ENCODE measurements around the gene CDH4. TPM values are rescaled to one million over a fixed set of nuclear protein-coding genes. Genes with fewer than 3 reads are reported as not detected.

CDH4 gene
- total and polyA plus RNA-seq, 2 of the 8 experiments (the other 6 are each of a cell fraction or from before 2014, with no cell fraction given): 4.3 to 7.9 TPM

- Histone ChIP-seq H2AFZ (ENCODE audit: low read length) (no peak overlapping the region), H4K91ac (replicated peaks; ENCODE audit: insufficient read length, low read length) (no peak overlapping the region), H3K18ac (ENCODE audit: extremely low read depth, low read length) (no peak overlapping the region), H3K23me2 (ENCODE audit: low read depth, low read length) (peaks cover 8% of the 10 kb centered on the region; the same call in 1 of the 2 replicates), H3K79me2 (ENCODE audit: control insufficient read depth in 1 of 2, insufficient read depth in 2 of 2, low read length in 2 of 2) (no peaks in the 10 kb centered on the region), H2BK120ac (replicated peaks; ENCODE audit: low read depth, low read length) (no peak overlapping the region), H4K8ac (ENCODE audit: extremely low read depth, insufficient read depth, low read length) (no peak overlapping the region), H3K36me3 (ENCODE audit: control insufficient read depth in 2 of 4, insufficient read depth in 4 of 4, low read length in 3 of 4) (no peaks in the 10 kb centered on the region), H3K14ac (ENCODE audit: insufficient read length) (no peak overlapping the region), H3K79me1 (ENCODE audit: low read depth, low read length) (no peaks in the 10 kb centered on the region; the same call in 1 of the 2 replicates), H2AK5ac (ENCODE audit: low read depth, low read length) (no peak overlapping the region), H4K20me1 (replicated peaks in 1 of 2; ENCODE audit: control insufficient read depth in 1 of 2, insufficient read depth in 2 of 2, low read length in 2 of 2) (peaks cover 3 to 6% of the 10 kb centered on the region in 2 experiments), H3K9me3 (ENCODE audit: insufficient read depth in 2 of 2, low read depth in 1 of 2, low read length in 1 of 2) (no peaks in the 10 kb centered on the region), H3K23ac (ENCODE audit: insufficient read length) (no peak overlapping the region), H3K4me3 (ENCODE audit: extremely low read depth in 1 of 4, insufficient read depth in 2 of 4, low read depth in 3 of 4, low read length in 4 of 4) (no peak overlapping the region), H3K27me3 (replicated peaks in 1 of 4; ENCODE audit: control insufficient read depth in 3 of 4, extremely low read depth in 1 of 4, insufficient read depth in 3 of 4, low read length in 3 of 4) (peaks cover 0 to 4% (median 0%) of the 10 kb centered on the region in 4 experiments; a peak in 2 of 7 replicates), H2BK20ac (ENCODE audit: low read length) (no peak overlapping the region), H2BK12ac (ENCODE audit: low read depth, low read length) (no peak overlapping the region), H3K4ac (replicated peaks; ENCODE audit: insufficient read length, low read depth, low read length) (no peak overlapping the region), H3K56ac (replicated peaks; ENCODE audit: insufficient read length, low read depth, low read length) (no peak overlapping the region), H3K9ac (replicated peaks in 1 of 4; ENCODE audit: extremely low read depth in 1 of 4, low read depth in 3 of 4, low read length in 3 of 4) (no peak overlapping the region), H3K27ac (ENCODE audit: low read depth, low read length) (no peak overlapping the region), H3K4me1 (replicated peaks in 1 of 4; ENCODE audit: control insufficient read depth in 3 of 4, insufficient read depth in 4 of 4, low read length in 3 of 4) (no peaks in the 10 kb centered on the region), H2BK5ac (ENCODE audit: low read depth, low read length) (no peak overlapping the region; the same call in 1 of the 2 replicates), H2BK15ac (ENCODE audit: low read length) (no peak overlapping the region), H3K4me2 (ENCODE audit: insufficient read depth in 1 of 2, low read depth in 2 of 2, low read length in 2 of 2) (no peak overlapping the region), H4K5ac (ENCODE audit: insufficient read length, low read depth, low read length) (no peak overlapping the region)
- POLR2A ChIA-PET (ENCODE audit: partially characterized antibody): no interaction called here
- FAIRE-seq (no peak), DNase-seq (ENCODE audit: low read depth in 1 of 2, low spot score in 2 of 2) (no peak)
- TF ChIP-seq TBP (IDR thresholded peaks at IDR 0.05; ENCODE audit: low read depth, low read length) (no peak), RAD21 (IDR thresholded peaks at IDR 0.05 in 1 of 2, conservative IDR thresholded peaks at IDR 0.05 in 1 of 2; ENCODE audit: low read depth in 2 of 2, low read length in 2 of 2) (no peak), SP4 (IDR thresholded peaks at IDR 0.05; ENCODE audit: low read length) (no peak), RFX5 (IDR thresholded peaks at IDR 0.05; ENCODE audit: borderline replicate concordance, low read depth, low read length) (no peak), RNF2 (IDR thresholded peaks at IDR 0.05; ENCODE audit: borderline replicate concordance, low read depth, low read length, missing control alignments, poor library complexity, severe bottlenecking) (no peak), TEAD4 (IDR thresholded peaks at IDR 0.05; ENCODE audit: low read depth, low read length) (no peak), TCF12 (IDR thresholded peaks at IDR 0.05; ENCODE audit: low read depth, low read length) (no peak), SRF (IDR thresholded peaks at IDR 0.05; ENCODE audit: low read depth, low read length) (no peak), CBX8 (IDR thresholded peaks at IDR 0.05; ENCODE audit: borderline replicate concordance, low read depth, low read length) (no peak), PHF8 (conservative IDR thresholded peaks at IDR 0.05; ENCODE audit: low read depth, low read length) (no peak)
- TF ChIP-seq, protein P1, sequence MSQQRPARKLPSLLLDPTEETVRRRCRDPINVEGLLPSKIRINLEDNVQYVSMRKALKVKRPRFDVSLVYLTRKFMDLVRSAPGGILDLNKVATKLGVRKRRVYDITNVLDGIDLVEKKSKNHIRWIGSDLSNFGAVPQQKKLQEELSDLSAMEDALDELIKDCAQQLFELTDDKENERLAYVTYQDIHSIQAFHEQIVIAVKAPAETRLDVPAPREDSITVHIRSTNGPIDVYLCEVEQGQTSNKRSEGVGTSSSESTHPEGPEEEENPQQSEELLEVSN (IDR thresholded peaks at IDR 0.05): no peak
- CTCF ChIA-PET (ENCODE audit: partially characterized antibody): interaction anchor here (0.7 to 1.9 kb wide), 3 partner anchors 14 to 29 kb away, joined by 3 to 7 read pairs (median 3); no protein-coding TSS in a partner anchor
- WGBS, 2 experiments (ENCODE audit: extremely low coverage in 1 of 2, insufficient coverage in 1 of 2, insufficient read length in 1 of 2, insufficient replicate concordance in 2 of 2, low coverage in 1 of 2, low lambda C conversion rate in 2 of 2, missing lambda C conversion rate in 1 of 2): 95% methylated on average over 13 of the region's 13 CpGs; no CpG with 5 or more reads in 1 of the 2 experiments
Observed at GRCh38 chr20:61859767-61860166, 607.7 kb downstream of the CDH4 start.

Data from H1 (cell line).